Endodermal cell (in vitro differentiated cells): ENCODE measurements around the gene GMPR. TPM values are rescaled to one million over a fixed set of nuclear protein-coding genes. Genes with fewer than 3 reads are reported as not detected.
A peak's percentile ranks its signal among the peaks of the same experiment; 100 is the strongest.

ENCODE experiments used
- DNase-seq: peaks from one replicate; pipeline ENCODE4 v3.0.0-alpha.2; 2017
- H3K27ac ChIP-seq: 2 replicates; pipeline ENCODE4 v1.5.1; 2013; ENCODE audit warnings: mild to moderate bottlenecking, low read depth, low read length, moderate library complexity
- H3K27me3 ChIP-seq: 2 replicates; pipeline ENCODE4 v1.6.1; 2013; ENCODE audit warnings: mild to moderate bottlenecking, low read length, moderate library complexity; ENCODE audit not compliant: insufficient read depth, control insufficient read depth, poor library complexity, severe bottlenecking
- H3K36me3 ChIP-seq: 2 replicates; pipeline ENCODE4 v1.7.0; 2013; ENCODE audit warnings: mild to moderate bottlenecking, low read length, moderate library complexity; ENCODE audit not compliant: control insufficient read depth, insufficient read depth
- H3K4me1 ChIP-seq: one replicate; pipeline ENCODE4 v1.7.0; 2013; ENCODE audit warnings: low read length; ENCODE audit not compliant: control insufficient read depth, insufficient read depth
- H3K4me3 ChIP-seq: 2 replicates; pipeline ENCODE4 v1.5.1; 2013; ENCODE audit warnings: mild to moderate bottlenecking, low read length, moderate library complexity
- H3K9ac ChIP-seq: 2 replicates; pipeline ENCODE4 v1.6.1; 2013; ENCODE audit warnings: mild to moderate bottlenecking, low read length, moderate library complexity; ENCODE audit not compliant: poor library complexity, severe bottlenecking; ENCODE audit errors: extremely low read depth
- H3K9me3 ChIP-seq: 2 replicates; pipeline ENCODE4 v1.6.1; 2013; ENCODE audit warnings: mild to moderate bottlenecking, low read length, moderate library complexity; ENCODE audit not compliant: control insufficient read depth
- H3K27ac Mint-ChIP-seq: 2 replicates; pipeline ENCODE4 v1.8.0; 2020; ENCODE audit warnings: mixed read lengths
- H3K27me3 Mint-ChIP-seq: 2 replicates; pipeline ENCODE4 v1.8.0; 2021; ENCODE audit warnings: mild to moderate bottlenecking, mixed read lengths; ENCODE audit not compliant: insufficient read depth
- H3K36me3 Mint-ChIP-seq: 2 replicates; pipeline ENCODE4 v1.8.0; 2020; ENCODE audit warnings: low read depth, mixed read lengths
- H3K4me1 Mint-ChIP-seq: 2 replicates; pipeline ENCODE4 v1.8.0; 2020; ENCODE audit warnings: mixed read lengths
- H3K4me3 Mint-ChIP-seq: 2 replicates; pipeline ENCODE4 v1.8.0; 2020; ENCODE audit warnings: mild to moderate bottlenecking, moderate library complexity, mixed read lengths
- H3K9me3 Mint-ChIP-seq: 2 replicates; pipeline ENCODE4 v1.8.0; 2020; ENCODE audit warnings: mild to moderate bottlenecking, mixed read lengths
- WGBS, 2 experiments: methylation state at CpG; one replicate each; pipeline versions ENCODE4 v1.1.5 to v1.1.7; 2013; ENCODE audit warnings: missing lambda C conversion rate in 2 of 2, mixed read lengths in 1 of 2; ENCODE audit not compliant: insufficient coverage in 1 of 2, insufficient read length in 1 of 2; 5-methylcytosine and 5-hydroxymethylcytosine counted together
- total RNA-seq, 2 donors: library from RNA; stranded (reverse); fragmentation: NEBNext Ultra II Directional in 1 of 2; extraction: Animal tissue kit (Norgen Biotek cat#: 25700) in 1 of 2; gene quantifications; 2 replicates in 1 of 2; 3 replicates in 1 of 2; pipeline ENCODE4 v1.2.1, GENCODE V29; 2021
- TF ChIP-seq, protein P1 (sequence below): fragments of 200-600 bp; sonication (generic); conservative IDR thresholded peaks from 2 replicates; pipeline ENCODE4 v1.5.0; 2021; ENCODE audit warnings: antibody characterized with exemption, mild to moderate bottlenecking

GMPR gene
- total RNA-seq, 2 donors from 2014 or later, result 4.9 to 20.7 TPM

DNA sequence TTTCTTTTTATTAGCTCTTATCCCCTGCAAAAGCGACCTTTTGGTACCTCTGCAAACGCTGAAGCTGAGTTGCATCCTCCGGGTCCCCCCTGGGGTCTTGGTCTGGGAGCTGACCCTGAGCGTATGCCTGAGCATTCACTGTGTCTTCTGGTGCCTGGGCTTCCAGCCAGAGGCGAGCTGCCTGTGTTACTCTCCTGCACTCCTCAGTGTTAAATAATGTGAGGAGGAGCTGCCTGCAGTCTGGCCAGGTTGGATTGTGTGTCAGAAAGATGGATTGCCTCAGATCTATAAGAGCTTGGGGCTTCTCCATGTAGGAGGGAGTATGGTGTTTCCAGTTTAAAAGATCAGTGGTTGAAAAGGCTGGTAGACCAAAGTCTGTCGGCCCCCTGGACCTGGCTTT is 8.7 kb upstream of the GMPR start:
- Histone ChIP-seq H3K4me3 (no peak overlapping the region), H3K9me3 (no peaks in the 10 kb centered on the region), H3K9ac (no peak overlapping the region), H3K27ac (no peak overlapping the region), H3K36me3 (no peaks in the 10 kb centered on the region), H3K4me1 (peaks cover 5% of the 10 kb centered on the region), H3K27me3 (no peaks in the 10 kb centered on the region)
- WGBS, 2 experiments, result 65 to 66% methylated on average over 5 to 6 of the region's 6 CpGs
- Mint-ChIP-seq H3K9me3 (peaks cover 5% of the 10 kb centered on the region), H3K36me3 (no peaks in the 10 kb centered on the region), H3K4me3 (no peak overlapping the region), H3K4me1 (peaks cover 2% of the 10 kb centered on the region), H3K27me3 (peaks cover 10% of the 10 kb centered on the region), H3K27ac (no peak overlapping the region)
- no peak for DNase-seq
- TF ChIP-seq, protein P1, sequence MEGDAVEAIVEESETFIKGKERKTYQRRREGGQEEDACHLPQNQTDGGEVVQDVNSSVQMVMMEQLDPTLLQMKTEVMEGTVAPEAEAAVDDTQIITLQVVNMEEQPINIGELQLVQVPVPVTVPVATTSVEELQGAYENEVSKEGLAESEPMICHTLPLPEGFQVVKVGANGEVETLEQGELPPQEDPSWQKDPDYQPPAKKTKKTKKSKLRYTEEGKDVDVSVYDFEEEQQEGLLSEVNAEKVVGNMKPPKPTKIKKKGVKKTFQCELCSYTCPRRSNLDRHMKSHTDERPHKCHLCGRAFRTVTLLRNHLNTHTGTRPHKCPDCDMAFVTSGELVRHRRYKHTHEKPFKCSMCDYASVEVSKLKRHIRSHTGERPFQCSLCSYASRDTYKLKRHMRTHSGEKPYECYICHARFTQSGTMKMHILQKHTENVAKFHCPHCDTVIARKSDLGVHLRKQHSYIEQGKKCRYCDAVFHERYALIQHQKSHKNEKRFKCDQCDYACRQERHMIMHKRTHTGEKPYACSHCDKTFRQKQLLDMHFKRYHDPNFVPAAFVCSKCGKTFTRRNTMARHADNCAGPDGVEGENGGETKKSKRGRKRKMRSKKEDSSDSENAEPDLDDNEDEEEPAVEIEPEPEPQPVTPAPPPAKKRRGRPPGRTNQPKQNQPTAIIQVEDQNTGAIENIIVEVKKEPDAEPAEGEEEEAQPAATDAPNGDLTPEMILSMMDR, result no peak

- 89 to 96% methylated on average over 9 of the region's 9 CpGs for WGBS, 2 experiments
- H3K36me3 ChIP-seq, result no peaks in the 10 kb centered on the region
- peaks cover 5% of the 10 kb centered on the region for H3K9me3 Mint-ChIP-seq
- no peaks in the 10 kb centered on the region for H3K9me3 ChIP-seq
- H3K27ac Mint-ChIP-seq, result no peak overlapping the region
- peak; percentile 60 for DNase-seq
- no peak overlapping the region for H3K9ac ChIP-seq
- H3K4me1 Mint-ChIP-seq, result peaks cover 2% of the 10 kb centered on the region
- peaks cover 6% of the 10 kb centered on the region for H3K27me3 ChIP-seq
- H3K4me3 Mint-ChIP-seq, result no peak overlapping the region
- TF ChIP-seq, protein P1, result peak; percentile 21
- no peak overlapping the region for H3K4me3 ChIP-seq
- no peak overlapping the region for H3K27ac ChIP-seq
- H3K36me3 Mint-ChIP-seq, result no peaks in the 10 kb centered on the region
- H3K27me3 Mint-ChIP-seq, result peaks cover 17% of the 10 kb centered on the region
- H3K4me1 ChIP-seq, result peaks cover 5% of the 10 kb centered on the region
Measured at GRCh38 chr6:16230953-16231352, 7.4 kb upstream of the GMPR start.

DNA sequence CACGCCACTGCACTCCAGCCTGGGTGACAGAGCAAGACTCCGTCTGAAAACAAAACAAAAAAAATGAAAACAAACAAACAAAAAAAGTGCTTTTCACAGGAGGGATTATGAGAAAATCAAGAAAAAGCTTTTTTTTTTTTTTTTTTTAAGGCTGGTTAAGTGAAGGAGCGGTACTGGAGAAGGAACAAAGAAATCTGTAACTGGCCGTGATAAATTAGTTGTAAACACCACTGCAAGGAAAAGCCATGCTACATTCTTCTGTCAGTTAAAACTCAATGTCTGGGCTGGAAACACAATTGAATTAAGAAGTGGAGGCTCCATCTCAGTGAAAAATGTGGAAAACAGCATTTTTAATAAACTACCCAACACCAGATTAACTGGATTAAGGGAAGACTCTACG is 6.3 kb upstream of the GMPR start:
- DNase-seq, result no peak
- H3K36me3 ChIP-seq, result no peaks in the 10 kb centered on the region
- H3K9ac ChIP-seq, result no peak overlapping the region
- TF ChIP-seq, protein P1, result no peak
- no peaks in the 10 kb centered on the region for H3K36me3 Mint-ChIP-seq
- no peaks in the 10 kb centered on the region for H3K9me3 ChIP-seq
- H3K27ac Mint-ChIP-seq, result no peak overlapping the region
- no peak overlapping the region for H3K4me3 ChIP-seq
- H3K4me3 Mint-ChIP-seq, result no peak overlapping the region
- H3K27ac ChIP-seq, result no peak overlapping the region
- no peaks in the 10 kb centered on the region for H3K9me3 Mint-ChIP-seq
- peaks cover 5% of the 10 kb centered on the region for H3K4me1 ChIP-seq
- H3K27me3 Mint-ChIP-seq, result peaks cover 27% of the 10 kb centered on the region
- 80 to 90% methylated on average over 1 to 5 of the region's 5 CpGs for WGBS, 2 experiments
- H3K4me1 Mint-ChIP-seq, result peaks cover 2% of the 10 kb centered on the region
- H3K27me3 ChIP-seq, result peaks cover 15% of the 10 kb centered on the region
